GM12878 (cell line): Measurements from ENCODE around the gene PCF11. TPM values are rescaled to one million over a fixed set of nuclear protein-coding genes. Genes with fewer than 3 reads are reported as not detected.
A peak's percentile ranks its signal among the peaks of the same experiment; 100 is the strongest.

ENCODE experiments used
- ATAC-seq: fragments of 200-7000 bp; cut with Tn5 transposase; 3 replicates; pipeline ENCODE4 v1.9.1; 2020; ENCODE audit warnings: mild to moderate bottlenecking, moderate library complexity
- BruUV-seq: library from RNA; stranded (reverse); fragments of 400-500 nt; replicated peaks from 2 replicates; lab custom pipeline; 2021; lab: Mats Ljungman, UMichigan
- CTCF ChIA-PET: fragments of 300-600 bp; sonication (Branson Sonifier 250); formaldehyde crosslinking; extraction: SDS; loops from one replicate; lab custom pipeline; 2021; ENCODE audit warnings: inconsistent platforms; lab: Yijun Ruan, JAX
- POLR2A ChIA-PET: fragments of 350-600 bp; formaldehyde crosslinking; extraction: SDS; loops from one replicate; lab custom pipeline; 2021; ENCODE audit warnings: inconsistent platforms; lab: Charles Lee
- RAD21 ChIA-PET: fragments of 300-600 bp; sonication (Branson Sonifier 250); formaldehyde crosslinking; loops from one replicate; lab custom pipeline; 2023; ENCODE audit warnings: antibody characterized with exemption; ENCODE audit not compliant: unreplicated experiment; lab: Charles Lee
- SMC1A ChIA-PET: fragments of 300-600 bp; sonication (Branson Sonifier 250); formaldehyde crosslinking; loops from one replicate; lab custom pipeline; 2023; ENCODE audit not compliant: unreplicated experiment, uncharacterized antibody; lab: Charles Lee
- DNase-seq: peaks from one replicate; pipeline ENCODE4 v3.0.0-alpha.2; 2011; ENCODE audit warnings: low read depth, low spot score
- FAIRE-seq: peaks from 3 replicates; lab custom pipeline; 2011; peaks lifted over from hg19 to GRCh38; lab: Jason Lieb, UNC
- H2AFZ ChIP-seq: 2 replicates; pipeline ENCODE4 v1.6.0; 2011; ENCODE audit warnings: low read depth, low read length, control low read depth; ENCODE audit not compliant: control insufficient read depth
- H3K27ac ChIP-seq: 2 replicates; pipeline ENCODE4 v1.5.1; 2011; ENCODE audit warnings: control low read depth; ENCODE audit not compliant: control insufficient read depth, insufficient read depth
- H3K27me3 ChIP-seq, 2 experiments: replicated peaks in 1 of 2; 2 replicates each; pipeline versions ENCODE4 v1.6.0 to v1.6.1; 2011; ENCODE audit warnings: low read length in 1 of 2; ENCODE audit not compliant: control insufficient read depth in 2 of 2, insufficient read depth in 2 of 2
- H3K36me3 ChIP-seq, 2 experiments: 2 replicates each; pipeline ENCODE4 v1.5.1; 2011; ENCODE audit warnings: low read length in 1 of 2; ENCODE audit not compliant: control insufficient read depth in 2 of 2, insufficient read depth in 2 of 2
- H3K4me1 ChIP-seq: 2 replicates; pipeline ENCODE4 v1.6.1; 2011; ENCODE audit warnings: mild to moderate bottlenecking, low read length, moderate library complexity, mixed read lengths; ENCODE audit not compliant: control insufficient read depth, insufficient read depth
- H3K4me2 ChIP-seq: 2 replicates; pipeline ENCODE4 v1.6.0; 2011; ENCODE audit warnings: control low read depth; ENCODE audit not compliant: control insufficient read depth, insufficient read depth
- H3K4me3 ChIP-seq: fragments of 200-600 bp; sonication (generic); 2 replicates; pipeline ENCODE4 v1.5.1; 2016
- H3K79me2 ChIP-seq: 2 replicates; pipeline ENCODE4 v1.6.0; 2011; ENCODE audit warnings: low read length; ENCODE audit not compliant: control insufficient read depth, insufficient read depth
- H3K9ac ChIP-seq: 2 replicates; pipeline ENCODE4 v1.8.0; 2011; ENCODE audit warnings: low read length, control low read depth, mixed read lengths; ENCODE audit not compliant: control insufficient read depth, insufficient read depth
- H3K9me3 ChIP-seq: replicated peaks from 3 replicates; pipeline ENCODE4 v1.5.1; 2011; ENCODE audit warnings: mild to moderate bottlenecking, low read length; ENCODE audit not compliant: control insufficient read depth, insufficient read depth
- H4K20me1 ChIP-seq: 2 replicates; pipeline ENCODE4 v1.6.0; 2011; ENCODE audit not compliant: control insufficient read depth, insufficient read depth
- ATF7 ChIP-seq: fragments of 450-650 bp; IDR thresholded peaks from 2 replicates; pipeline ENCODE4 v1.6.1; 2016; ENCODE audit warnings: low read depth, mild to moderate bottlenecking
- BACH1 ChIP-seq: fragments of 450-650 bp; IDR thresholded peaks from 2 replicates; pipeline ENCODE4 v1.6.1; 2017; ENCODE audit warnings: mild to moderate bottlenecking, borderline replicate concordance
- CBX5 ChIP-seq: sonication (generic); IDR thresholded peaks from 2 replicates; pipeline ENCODE4 v1.6.1; 2016; ENCODE audit warnings: low read depth, moderate library complexity, mild to moderate bottlenecking, inconsistent platforms
- FOS ChIP-seq: IDR thresholded peaks from 3 replicates; pipeline ENCODE4 v1.6.1; 2011; ENCODE audit warnings: borderline replicate concordance; ENCODE audit not compliant: insufficient read length; ENCODE audit errors: extremely low read depth
- KLF5 ChIP-seq: fragments of 450-650 bp; IDR thresholded peaks from 2 replicates; pipeline ENCODE4 v1.6.1; 2014; ENCODE audit warnings: mild to moderate bottlenecking; ENCODE audit not compliant: partially characterized antibody
- NFIC ChIP-seq: IDR thresholded peaks from 2 replicates; pipeline ENCODE4 v1.6.1; 2012; ENCODE audit warnings: low read depth, mild to moderate bottlenecking, inconsistent platforms, low read length, moderate library complexity
- NR2C2 ChIP-seq: IDR thresholded peaks from 2 replicates; pipeline ENCODE4 v1.6.1; 2011; ENCODE audit warnings: borderline replicate concordance, low read depth; ENCODE audit not compliant: control insufficient read depth, insufficient read length
- NRF1 ChIP-seq: conservative IDR thresholded peaks from 2 replicates; pipeline ENCODE4 v1.6.1; 2011; ENCODE audit warnings: mild to moderate bottlenecking, low read depth, low read length, improper control_type of control experiment
- POLR2A ChIP-seq: IDR thresholded peaks from 2 replicates; pipeline ENCODE4 v1.6.1; 2011; ENCODE audit warnings: low read depth, mild to moderate bottlenecking, low read length
- POLR2AphosphoS2 ChIP-seq: IDR thresholded peaks from 2 replicates; pipeline ENCODE4 v1.6.1; 2011; ENCODE audit warnings: low read depth, mild to moderate bottlenecking, low read length, improper control_type of control experiment, moderate library complexity
- POLR2AphosphoS5 ChIP-seq: IDR thresholded peaks from 2 replicates; pipeline ENCODE4 v1.6.1; 2011; ENCODE audit warnings: mild to moderate bottlenecking, low read length, inconsistent platforms
- RAD21 ChIP-seq: IDR thresholded peaks from 2 replicates; pipeline ENCODE4 v1.6.1; 2011; ENCODE audit warnings: mild to moderate bottlenecking, low read depth, low read length, moderate library complexity; ENCODE audit not compliant: insufficient read depth
- TAF1 ChIP-seq: IDR thresholded peaks from 2 replicates; pipeline ENCODE4 v1.6.1; 2011; ENCODE audit warnings: mild to moderate bottlenecking, low read depth, low read length, borderline replicate concordance
- TBL1XR1 ChIP-seq: IDR thresholded peaks from 2 replicates; pipeline ENCODE4 v1.6.1; 2012; ENCODE audit warnings: low read depth, low read length, improper control_type of control experiment
- YY1 ChIP-seq: IDR thresholded peaks from 2 replicates; pipeline ENCODE4 v1.6.1; 2011; ENCODE audit warnings: low read depth, mild to moderate bottlenecking, low read length
- ZNF274 ChIP-seq: IDR thresholded peaks from one replicate; pipeline ENCODE4 v1.8.0; 2011; ENCODE audit not compliant: insufficient read length, insufficient read depth
- WGBS: methylation state at CpG from one replicate; pipeline ENCODE4 v1.1.6; 2016; ENCODE audit warnings: low lambda C conversion rate; ENCODE audit not compliant: insufficient replicate concordance, insufficient coverage; ENCODE audit errors: missing lambda C conversion rate; 5-methylcytosine and 5-hydroxymethylcytosine counted together
- in situ Hi-C: fragments of 300-500 bp; cut with MboI; formaldehyde crosslinking; loops from 9 replicates; pipeline ENCODE4 v1.14.3; 2018; ENCODE audit warnings: mixed read lengths
- intact Hi-C: fragments of 100-400 bp; cut with micrococcal nuclease; formaldehyde crosslinking; loops from one replicate; pipeline ENCODE4 v1.14.2; 2022; ENCODE audit not compliant: unreplicated experiment
- polyA plus RNA-seq, 11 experiments: library from polyadenylated mRNA; depleted of rRNA in 4 of 11; unstranded in 6 of 11; stranded (reverse) in 5 of 11; fragments of >200 nt; fragmentation: Nextera tagmentation in 4 of 11; fragmentation: Illumina TruSeq in 1 of 11; extraction: Ambion mirVana in 4 of 11; extraction: Trizol in 1 of 11; gene quantifications; 1 replicate in 1 of 11; 2 replicates in 10 of 11; pipeline versions ENCODE4 v1.2.1 to v1.2.3, GENCODE V29; 2011 to 2016; ENCODE audit warnings: inconsistent platforms in 2 of 11, missing spikeins in 2 of 11, low read depth in 1 of 11
- total RNA-seq, 4 experiments: library from RNA; depleted of rRNA in 3 of 4; stranded (reverse); fragments of >200 nt in 3 of 4; fragmentation: Illumina TruSeq in 1 of 4; extraction: Trizol in 1 of 4; gene quantifications; 2 replicates each; pipeline versions ENCODE4 v1.2.1 to v1.2.3, GENCODE V29; 2013 to 2021
- TF ChIP-seq, protein P1 (sequence below): fragments of 450-650 bp; IDR thresholded peaks from 2 replicates; pipeline ENCODE4 v1.6.1; 2017; ENCODE audit warnings: antibody characterized with exemption, mild to moderate bottlenecking, moderate library complexity
- TF ChIP-seq, protein P2 (sequence below): fragments of 450-650 bp; IDR thresholded peaks from 2 replicates; pipeline ENCODE4 v1.6.1; 2016; ENCODE audit warnings: mild to moderate bottlenecking
- TF ChIP-seq, protein P3 (sequence below): IDR thresholded peaks from 2 replicates; pipeline ENCODE4 v1.6.1; 2012; ENCODE audit warnings: low read depth, low read length, improper control_type of control experiment

PCF11 gene
- total and polyA plus RNA-seq, 10 of the 15 experiments (the other 5 are each of a cell fraction or from before 2014, with no cell fraction given) = 9.2 to 90.4 (median 48.0) TPM

DNA sequence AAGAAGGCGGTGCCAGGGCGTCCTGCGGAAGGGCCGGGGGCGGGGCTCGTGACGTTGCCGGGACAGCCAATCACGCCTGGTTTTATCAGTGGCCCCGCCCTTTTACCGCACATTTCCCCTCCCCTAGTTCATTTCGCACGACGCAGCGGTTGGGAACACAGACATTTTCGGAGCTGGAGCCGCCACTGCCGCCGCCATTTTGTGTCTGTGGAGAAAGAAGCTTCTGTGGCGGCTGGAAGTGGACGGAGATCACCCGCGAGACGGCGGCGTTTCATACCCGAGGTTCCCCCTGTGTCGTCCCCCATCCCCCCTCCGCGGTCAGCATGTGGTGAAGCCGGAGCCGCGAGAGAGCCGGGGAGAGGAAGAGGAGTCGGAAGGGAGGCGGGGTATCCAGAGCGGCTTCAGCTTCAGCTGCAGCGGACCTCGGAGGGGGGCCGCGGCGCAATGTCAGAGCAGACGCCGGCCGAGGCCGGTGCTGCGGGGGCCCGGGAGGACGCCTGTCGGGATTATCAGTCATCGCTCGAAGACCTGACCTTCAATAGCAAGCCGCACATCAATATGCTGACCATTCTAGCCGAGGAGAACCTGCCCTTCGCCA lies at the start of gene PCF11 (continued):
- TF ChIP-seq, protein P1, sequence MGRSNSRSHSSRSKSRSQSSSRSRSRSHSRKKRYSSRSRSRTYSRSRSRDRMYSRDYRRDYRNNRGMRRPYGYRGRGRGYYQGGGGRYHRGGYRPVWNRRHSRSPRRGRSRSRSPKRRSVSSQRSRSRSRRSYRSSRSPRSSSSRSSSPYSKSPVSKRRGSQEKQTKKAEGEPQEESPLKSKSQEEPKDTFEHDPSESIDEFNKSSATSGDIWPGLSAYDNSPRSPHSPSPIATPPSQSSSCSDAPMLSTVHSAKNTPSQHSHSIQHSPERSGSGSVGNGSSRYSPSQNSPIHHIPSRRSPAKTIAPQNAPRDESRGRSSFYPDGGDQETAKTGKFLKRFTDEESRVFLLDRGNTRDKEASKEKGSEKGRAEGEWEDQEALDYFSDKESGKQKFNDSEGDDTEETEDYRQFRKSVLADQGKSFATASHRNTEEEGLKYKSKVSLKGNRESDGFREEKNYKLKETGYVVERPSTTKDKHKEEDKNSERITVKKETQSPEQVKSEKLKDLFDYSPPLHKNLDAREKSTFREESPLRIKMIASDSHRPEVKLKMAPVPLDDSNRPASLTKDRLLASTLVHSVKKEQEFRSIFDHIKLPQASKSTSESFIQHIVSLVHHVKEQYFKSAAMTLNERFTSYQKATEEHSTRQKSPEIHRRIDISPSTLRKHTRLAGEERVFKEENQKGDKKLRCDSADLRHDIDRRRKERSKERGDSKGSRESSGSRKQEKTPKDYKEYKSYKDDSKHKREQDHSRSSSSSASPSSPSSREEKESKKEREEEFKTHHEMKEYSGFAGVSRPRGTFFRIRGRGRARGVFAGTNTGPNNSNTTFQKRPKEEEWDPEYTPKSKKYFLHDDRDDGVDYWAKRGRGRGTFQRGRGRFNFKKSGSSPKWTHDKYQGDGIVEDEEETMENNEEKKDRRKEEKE = no peak
- TF ChIP-seq POLR2AphosphoS2 = peak; percentile 96
- TF ChIP-seq ATF7 = 0 out of 2 replicates have a peak, but pooled peaks have one; percentile 47
- TF ChIP-seq, protein P2, sequence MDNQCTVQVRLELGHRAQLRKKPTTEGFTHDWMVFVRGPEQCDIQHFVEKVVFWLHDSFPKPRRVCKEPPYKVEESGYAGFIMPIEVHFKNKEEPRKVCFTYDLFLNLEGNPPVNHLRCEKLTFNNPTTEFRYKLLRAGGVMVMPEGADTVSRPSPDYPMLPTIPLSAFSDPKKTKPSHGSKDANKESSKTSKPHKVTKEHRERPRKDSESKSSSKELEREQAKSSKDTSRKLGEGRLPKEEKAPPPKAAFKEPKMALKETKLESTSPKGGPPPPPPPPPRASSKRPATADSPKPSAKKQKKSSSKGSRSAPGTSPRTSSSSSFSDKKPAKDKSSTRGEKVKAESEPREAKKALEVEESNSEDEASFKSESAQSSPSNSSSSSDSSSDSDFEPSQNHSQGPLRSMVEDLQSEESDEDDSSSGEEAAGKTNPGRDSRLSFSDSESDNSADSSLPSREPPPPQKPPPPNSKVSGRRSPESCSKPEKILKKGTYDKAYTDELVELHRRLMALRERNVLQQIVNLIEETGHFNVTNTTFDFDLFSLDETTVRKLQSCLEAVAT = peak; percentile 95
- TF ChIP-seq, all 136 proteins: peak for 40

DNA sequence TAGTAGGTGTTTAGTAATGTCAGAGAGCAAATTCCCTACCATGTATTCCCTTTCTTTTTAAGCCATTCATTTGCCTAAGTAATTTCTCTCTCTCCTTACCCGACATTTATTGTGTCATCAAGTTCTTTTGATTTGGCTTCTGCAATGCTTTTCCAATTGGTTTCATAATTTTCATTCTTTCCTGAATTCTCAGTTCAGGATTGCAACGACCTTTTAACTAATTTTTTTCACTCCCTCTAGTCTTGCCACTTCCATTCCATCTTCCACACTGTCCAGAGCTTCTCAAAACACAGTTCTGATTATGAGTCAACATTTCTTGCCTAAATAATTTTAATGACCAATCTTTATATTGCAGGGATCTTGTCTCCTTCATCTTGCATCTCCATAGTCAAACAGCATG lies 44.0 kb upstream of the PCF11 start:
- Histone ChIP-seq H3K27me3 (no peaks in the 10 kb centered on the region), H3K4me2 (no peak overlapping the region), H3K79me2 (no peaks in the 10 kb centered on the region), H3K36me3 (no peaks in the 10 kb centered on the region), H4K20me1 (no peaks in the 10 kb centered on the region), H3K4me3 (no peak overlapping the region), H3K9ac (no peak overlapping the region), H3K4me1 (peaks cover 12% of the 10 kb centered on the region), H3K9me3 (no peaks in the 10 kb centered on the region), H3K27ac (no peak overlapping the region), H2AFZ (no peak overlapping the region)
- FAIRE-seq (no peak), ATAC-seq (no peak), DNase-seq (no peak)
- RAD21 ChIA-PET = no interaction called here
- BruUV-seq = no TSS peak
- SMC1A ChIA-PET = interaction anchor here (1.5 to 2.4 kb wide), 2 partner anchors 9 to 24 kb away, joined by 4 to 9 read pairs; no protein-coding TSS in a partner anchor
- in situ Hi-C loops = no loop called here
- CTCF ChIA-PET = interaction anchor here (0.7 to 1.4 kb wide), 3 partner anchors 26 to 144 kb away, joined by 3 to 4 read pairs (median 4); no protein-coding TSS in a partner anchor
- 57% methylated on average over 2 of the region's 2 CpGs for WGBS
- POLR2A ChIA-PET = interaction anchor here (0.7 kb wide), 2 partner anchors 13 to 84 kb away, joined by 3 to 4 read pairs; no protein-coding TSS in a partner anchor
- intact Hi-C loops = no loop called here
- TF ChIP-seq POLR2A (no peak), RAD21 (no peak), NR2C2 (no peak), NRF1 (no peak), TAF1 (no peak), BACH1 (no peak), YY1 (no peak), CBX5 (no peak), FOS (no peak), TBL1XR1 (no peak), NFIC (no peak), POLR2AphosphoS5 (no peak), KLF5 (no peak), ZNF274 (no peak)
- TF ChIP-seq, protein P3, sequence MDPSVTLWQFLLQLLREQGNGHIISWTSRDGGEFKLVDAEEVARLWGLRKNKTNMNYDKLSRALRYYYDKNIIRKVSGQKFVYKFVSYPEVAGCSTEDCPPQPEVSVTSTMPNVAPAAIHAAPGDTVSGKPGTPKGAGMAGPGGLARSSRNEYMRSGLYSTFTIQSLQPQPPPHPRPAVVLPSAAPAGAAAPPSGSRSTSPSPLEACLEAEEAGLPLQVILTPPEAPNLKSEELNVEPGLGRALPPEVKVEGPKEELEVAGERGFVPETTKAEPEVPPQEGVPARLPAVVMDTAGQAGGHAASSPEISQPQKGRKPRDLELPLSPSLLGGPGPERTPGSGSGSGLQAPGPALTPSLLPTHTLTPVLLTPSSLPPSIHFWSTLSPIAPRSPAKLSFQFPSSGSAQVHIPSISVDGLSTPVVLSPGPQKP = no peak
